ENCODE data around the gene MKLN1. TPM values are rescaled to one million over a fixed set of nuclear protein-coding genes. Genes with fewer than 3 reads are reported as not detected.

Gene MKLN1
- total and polyA plus RNA-seq, 12 donors, result 9.5 to 48.2 (median 41.1) TPM

DNA sequence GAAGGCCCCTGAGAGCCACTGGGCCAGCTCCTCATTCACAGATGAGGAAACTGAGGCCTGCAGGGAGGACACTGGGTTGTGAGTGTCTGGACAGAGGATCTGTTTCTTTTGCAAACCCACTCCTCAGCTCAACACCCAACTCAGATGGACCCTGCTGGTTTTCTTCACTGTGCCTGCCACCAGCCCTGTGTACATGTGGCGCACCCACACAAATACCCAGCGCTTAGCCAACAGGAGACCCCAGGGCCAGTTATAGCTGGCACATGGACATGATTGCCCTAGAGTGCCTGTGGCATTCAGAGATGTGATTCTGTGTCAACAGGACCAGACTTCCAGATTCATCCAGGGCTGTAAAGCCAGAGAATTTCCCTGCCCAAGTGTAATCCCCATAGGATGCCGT is 216.3 kb downstream of the MKLN1 start:
- Histone ChIP-seq H3K27me3 (no peaks in the 10 kb centered on the region), H3K4me3 (peak overlapping the region in 1 of 10 donors; percentile 13), H3K36me3 (peaks cover 0 to 18% (median 0%) of the 10 kb centered on the region in 9 donors), H3K4me1 (peaks cover 12 to 97% (median 60%) of the 10 kb centered on the region in 9 donors), H3K27ac (peak overlapping the region in 9 of 10 donors; percentile 16 to 92 (median 69)), H3K9me3 (no peaks in the 10 kb centered on the region)
- TF ChIP-seq, protein P1, sequence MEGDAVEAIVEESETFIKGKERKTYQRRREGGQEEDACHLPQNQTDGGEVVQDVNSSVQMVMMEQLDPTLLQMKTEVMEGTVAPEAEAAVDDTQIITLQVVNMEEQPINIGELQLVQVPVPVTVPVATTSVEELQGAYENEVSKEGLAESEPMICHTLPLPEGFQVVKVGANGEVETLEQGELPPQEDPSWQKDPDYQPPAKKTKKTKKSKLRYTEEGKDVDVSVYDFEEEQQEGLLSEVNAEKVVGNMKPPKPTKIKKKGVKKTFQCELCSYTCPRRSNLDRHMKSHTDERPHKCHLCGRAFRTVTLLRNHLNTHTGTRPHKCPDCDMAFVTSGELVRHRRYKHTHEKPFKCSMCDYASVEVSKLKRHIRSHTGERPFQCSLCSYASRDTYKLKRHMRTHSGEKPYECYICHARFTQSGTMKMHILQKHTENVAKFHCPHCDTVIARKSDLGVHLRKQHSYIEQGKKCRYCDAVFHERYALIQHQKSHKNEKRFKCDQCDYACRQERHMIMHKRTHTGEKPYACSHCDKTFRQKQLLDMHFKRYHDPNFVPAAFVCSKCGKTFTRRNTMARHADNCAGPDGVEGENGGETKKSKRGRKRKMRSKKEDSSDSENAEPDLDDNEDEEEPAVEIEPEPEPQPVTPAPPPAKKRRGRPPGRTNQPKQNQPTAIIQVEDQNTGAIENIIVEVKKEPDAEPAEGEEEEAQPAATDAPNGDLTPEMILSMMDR (IDR thresholded peaks at IDR 0.05), result no peak
- 86 to 92% methylated on average over 3 of the region's 3 CpGs for WGBS, 2 donors
- ATAC-seq, result no peak
- no peak for DNase-seq
- intact Hi-C loops (cut with DNase I), result loop anchor here in 7 of 10 donors (2.0 to 10.0 kb wide), 4 partner anchors 37 to 111 kb away; no protein-coding TSS in a partner anchor

DNA sequence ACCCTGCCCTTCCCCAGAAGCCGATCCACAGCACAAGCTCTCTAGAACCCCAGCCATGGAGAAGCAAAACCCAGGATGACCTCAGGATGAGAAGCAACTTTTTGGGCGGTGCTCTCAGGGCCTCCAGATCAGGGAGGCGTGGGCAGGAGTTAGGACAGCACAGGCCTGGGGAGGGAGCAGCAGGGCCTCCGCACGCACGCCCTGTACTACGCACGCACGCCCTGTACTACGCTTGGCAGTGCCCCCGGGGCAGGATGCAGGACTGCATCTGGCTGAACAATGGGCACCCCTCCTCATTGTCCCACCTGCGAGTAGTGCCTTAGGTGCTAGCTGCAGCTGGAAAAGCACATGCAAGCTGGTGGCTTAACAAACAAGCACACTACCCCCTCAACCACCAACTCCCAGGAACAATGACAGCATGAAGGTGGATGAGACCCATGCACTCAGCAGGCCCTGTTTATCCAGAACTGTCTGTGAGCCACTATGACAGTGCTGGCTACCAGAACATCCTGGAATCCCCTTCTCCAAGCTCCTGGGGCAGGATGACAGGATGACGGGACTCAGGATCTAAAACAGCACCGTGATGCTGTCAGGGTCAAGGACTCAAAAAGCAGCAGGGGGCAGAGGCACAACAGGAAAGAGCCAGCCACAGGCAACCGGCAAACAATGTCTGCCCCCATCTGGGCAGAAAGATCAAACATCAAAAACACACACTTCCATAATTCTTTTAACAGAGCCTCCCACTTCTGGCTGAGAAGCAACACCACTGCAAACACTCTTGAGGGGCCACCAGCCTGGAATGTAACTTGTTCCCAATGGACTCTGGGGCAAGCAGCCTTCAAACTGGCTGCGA is 217.0 kb downstream of the MKLN1 start:
- H3K36me3 ChIP-seq, result peaks cover 0 to 20% (median 0%) of the 10 kb centered on the region in 9 donors
- intact Hi-C loops (cut with DNase I), result loop anchor here in 9 of 10 donors (2.0 to 10.0 kb wide), 5 partner anchors 37 to 110 kb away; no protein-coding TSS in a partner anchor
- peak overlapping the region; percentile 1 to 92 (median 68) for H3K27ac ChIP-seq
- no peaks in the 10 kb centered on the region for H3K27me3 ChIP-seq
- peaks cover 12 to 97% (median 54%) of the 10 kb centered on the region in 9 donors for H3K4me1 ChIP-seq
- peak overlapping the region in 2 of 10 donors; percentile 4 to 13 for H3K4me3 ChIP-seq
- H3K9me3 ChIP-seq, result no peaks in the 10 kb centered on the region
- TF ChIP-seq, protein P1 (IDR thresholded peaks at IDR 0.05), result peak in 7 of 9 donors; percentile 30 to 63 (median 52)
- DNase-seq (no peak), ATAC-seq (peak in 4 of 8 donors; percentile 4 to 30 (median 16))
- WGBS, 2 donors, result 56 to 62% methylated on average over 16 of the region's 16 CpGs

GRCh38 chr7:131546126-131546525 is 218.4 kb downstream of the MKLN1 start:
- H3K4me3 ChIP-seq, result no peak overlapping the region
- H3K36me3 ChIP-seq, result peaks cover 0 to 24% (median 0%) of the 10 kb centered on the region in 9 donors
- WGBS, 2 donors, result 78 to 81% methylated on average over 12 of the region's 12 CpGs
- ATAC-seq (peak in 1 of 8 donors; percentile 14), DNase-seq (no peak)
- no peaks in the 10 kb centered on the region for H3K9me3 ChIP-seq
- TF ChIP-seq, protein P1 (IDR thresholded peaks at IDR 0.05), result no peak
- no peaks in the 10 kb centered on the region for H3K27me3 ChIP-seq
- peaks cover 4 to 97% (median 51%) of the 10 kb centered on the region in 9 donors for H3K4me1 ChIP-seq
- peak overlapping the region in 6 of 10 donors; percentile 16 to 92 (median 83) for H3K27ac ChIP-seq
- intact Hi-C loops (cut with DNase I), result loop anchor here in 6 of 10 donors (2.0 to 10.0 kb wide), 3 partner anchors 106 to 109 kb away; no protein-coding TSS in a partner anchor

Other genes with a start within 250 kb of the MKLN1 start
- gene PODXL, start 228.8 kb downstream of the MKLN1 start, total RNA-seq, result 100 to 1,000 TPM in 1 of 10 donors, 10 to 100 TPM in 9; 43.7 to 162 (median 71.0) TPM
- gene PODXL, start 228.8 kb downstream of the MKLN1 start, polyA plus RNA-seq, result 10 to 100 TPM; 34.4 to 41.3 TPM